ENCODE measurements around the gene CDKN2D. TPM values are rescaled to one million over a fixed set of nuclear protein-coding genes. Genes with fewer than 3 reads are reported as not detected.
A peak's percentile ranks its signal among the peaks of the same experiment; 100 is the strongest.

The CDKN2D gene
- total RNA-seq, 1 donor from 2014 or later, result 6.6 TPM

GRCh38 chr19:10525636-10526035 is 43.1 kb downstream of the CDKN2D start:
- TF ChIP-seq CTCF (IDR thresholded peaks at IDR 0.05; ENCODE audit: insufficient read depth, low read length, severe bottlenecking), result no peak

GRCh38 chr19:10523135-10523636 is 45.6 kb downstream of the CDKN2D start:
- FAIRE-seq, result no peak
- H3K36me3 ChIP-seq (ENCODE audit: control insufficient read depth, insufficient read depth, low read length), result no peaks in the 10 kb centered on the region
- DNase-seq (ENCODE audit: low read depth), result no peak
- no peak overlapping the region for H3K4me3 ChIP-seq (ENCODE audit: low read depth, low read length)
- TF ChIP-seq CTCF (IDR thresholded peaks at IDR 0.05; ENCODE audit: insufficient read depth, low read length, severe bottlenecking), result no peak
- H3K27me3 ChIP-seq (ENCODE audit: control insufficient read depth, insufficient read depth, low read length), result no peaks in the 10 kb centered on the region

More at GRCh38 chr19:10525636-10526035, 43.1 kb downstream of the CDKN2D start:
- no peak overlapping the region for H3K4me3 ChIP-seq (ENCODE audit: low read depth, low read length)
- FAIRE-seq (no peak), DNase-seq (ENCODE audit: low read depth) (no peak)
- H3K27me3 ChIP-seq (ENCODE audit: control insufficient read depth, insufficient read depth, low read length), result no peaks in the 10 kb centered on the region
- no peaks in the 10 kb centered on the region for H3K36me3 ChIP-seq (ENCODE audit: control insufficient read depth, insufficient read depth, low read length)

- TF ChIP-seq CTCF (IDR thresholded peaks at IDR 0.05; ENCODE audit: insufficient read depth, low read length, severe bottlenecking), result no peak
- Histone ChIP-seq H3K4me3 (ENCODE audit: low read depth, low read length) (no peak overlapping the region), H3K27me3 (ENCODE audit: control insufficient read depth, insufficient read depth, low read length) (no peaks in the 10 kb centered on the region), H3K36me3 (ENCODE audit: control insufficient read depth, insufficient read depth, low read length) (no peaks in the 10 kb centered on the region)
- FAIRE-seq (no peak), DNase-seq (ENCODE audit: low read depth) (no peak)
These were observed 47.2 kb downstream of the CDKN2D start for GRCh38 chr19:10521461-10522171.

- no peaks in the 10 kb centered on the region for H3K27me3 ChIP-seq (ENCODE audit: control insufficient read depth, insufficient read depth, low read length)
- DNase-seq (ENCODE audit: low read depth), result peak; percentile 88
- FAIRE-seq, result no peak
- no peak overlapping the region for H3K4me3 ChIP-seq (ENCODE audit: low read depth, low read length)
- H3K36me3 ChIP-seq (ENCODE audit: control insufficient read depth, insufficient read depth, low read length), result no peaks in the 10 kb centered on the region
- peak; percentile 26 for TF ChIP-seq CTCF (IDR thresholded peaks at IDR 0.05; ENCODE audit: insufficient read depth, low read length, severe bottlenecking)
These were observed 48.0 kb downstream of the CDKN2D start for GRCh38 chr19:10520652-10521318.

- no peak for DNase-seq (ENCODE audit: low read depth)
- no peak for FAIRE-seq
- H3K27me3 ChIP-seq (ENCODE audit: control insufficient read depth, insufficient read depth, low read length), result no peaks in the 10 kb centered on the region
These were observed 49.4 kb downstream of the CDKN2D start for GRCh38 chr19:10519421-10519820.

More at GRCh38 chr19:10519421-10519820, 49.4 kb downstream of the CDKN2D start:
- no peak for TF ChIP-seq CTCF (IDR thresholded peaks at IDR 0.05; ENCODE audit: insufficient read depth, low read length, severe bottlenecking)
- Histone ChIP-seq H3K36me3 (ENCODE audit: control insufficient read depth, insufficient read depth, low read length) (peaks cover 5% of the 10 kb centered on the region), H3K4me3 (ENCODE audit: low read depth, low read length) (no peak overlapping the region)

All from bronchial epithelial cell (primary cell).